Left lung (tissue), 10 donors: Measurements from ENCODE around the gene CASKIN2. TPM values are rescaled to one million over a fixed set of nuclear protein-coding genes. Genes with fewer than 3 reads are reported as not detected.

Experiments
- ATAC-seq: fragments of 200-7000 bp; cut with Tn5 transposase; one replicate; pipeline ENCODE4 v1.9.1; 2020; ENCODE audit warnings: moderate library complexity
- DNase-seq, 4 donors: peaks; one replicate each; pipeline ENCODE4 v3.0.0-alpha.2; 2013 to 2020
- H3K27ac ChIP-seq, 2 donors: fragments of 200-600 bp; sonication (generic) in 1 of 2; one replicate each; pipeline versions ENCODE4 v1.5.0 to v1.8.0; 2020 to 2021
- H3K27me3 ChIP-seq, 2 donors: fragments of 200-600 bp; sonication (generic) in 1 of 2; one replicate each; pipeline versions ENCODE4 v1.5.0 to v1.8.0; 2020 to 2021
- H3K36me3 ChIP-seq, 2 donors: fragments of 200-600 bp; sonication (generic) in 1 of 2; one replicate each; pipeline versions ENCODE4 v1.5.0 to v1.8.0; 2020 to 2021
- H3K4me1 ChIP-seq, 2 donors: fragments of 200-600 bp; one replicate each; pipeline ENCODE4 v1.8.0; 2021
- H3K4me3 ChIP-seq, 2 donors: fragments of 200-600 bp; sonication (generic) in 1 of 2; one replicate each; pipeline versions ENCODE4 v1.5.0 to v1.8.0; 2020 to 2021; ENCODE audit warnings: mild to moderate bottlenecking in 1 of 2
- H3K9me3 ChIP-seq, 2 donors: fragments of 200-600 bp; sonication (generic) in 1 of 2; one replicate each; pipeline versions ENCODE4 v1.5.0 to v1.8.0; 2020 to 2021
- intact Hi-C, 2 donors: fragments of 100-400 bp; cut with DNase I; formaldehyde crosslinking; loops; one replicate each; pipeline versions ENCODE4 v1.11.2 to v1.14.2; 2022
- polyA plus RNA-seq, 6 donors: library from polyadenylated mRNA; unstranded; fragments of 120-200 nt; gene quantifications; one replicate each; pipeline ENCODE4 v1.2.1, GENCODE V29; 2013; ENCODE audit not compliant: insufficient read length in 6 of 6
- total RNA-seq, 2 donors: library from RNA; stranded (reverse); fragmentation: NEBNext Ultra II Directional; extraction: Animal tissue kit (Norgen Biotek cat#: 25700); gene quantifications; one replicate each; pipeline ENCODE4 v1.2.1, GENCODE V29; 2021
- TF ChIP-seq, protein P1 (sequence below), 2 donors: fragments of 200-600 bp; sonication (generic) in 1 of 2; IDR thresholded peaks; one replicate each; pipeline versions ENCODE4 v1.5.0 to v1.8.0; 2021; ENCODE audit warnings: antibody characterized with exemption in 2 of 2
- donor health status: DM: no; HTN: yes; CAD: no.
- donor health status: DM: no; HTN: no; CAD: no.

The CASKIN2 gene
- total and polyA plus RNA-seq, 8 donors = 17.9 to 74.4 (median 28.6) TPM

DNA sequence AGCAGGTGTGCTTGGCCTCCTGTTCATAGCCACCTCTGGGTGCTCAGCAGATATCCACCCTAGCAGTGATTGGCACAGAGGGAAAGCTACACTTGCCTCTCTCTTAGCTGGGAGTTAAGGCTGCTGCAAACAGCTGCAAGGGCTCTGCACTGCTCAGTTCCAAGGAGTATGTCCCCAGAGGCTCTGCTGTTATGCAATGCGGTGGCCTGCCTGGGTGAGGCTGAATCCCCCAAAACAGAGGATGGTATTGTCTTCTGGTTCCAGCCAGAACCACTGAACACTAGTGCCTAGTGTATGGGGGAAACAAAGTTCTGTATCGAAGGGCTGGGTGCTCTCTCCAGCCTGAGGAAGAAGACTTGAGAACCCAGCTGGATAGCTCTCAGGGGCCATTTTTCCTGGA, 42.1 kb downstream of the CASKIN2 start:
- DNase-seq = no peak
- H3K36me3 ChIP-seq = peaks cover 0 to 50% of the 10 kb centered on the region in 2 donors
- no peak overlapping the region for H3K27ac ChIP-seq
- TF ChIP-seq, protein P1, sequence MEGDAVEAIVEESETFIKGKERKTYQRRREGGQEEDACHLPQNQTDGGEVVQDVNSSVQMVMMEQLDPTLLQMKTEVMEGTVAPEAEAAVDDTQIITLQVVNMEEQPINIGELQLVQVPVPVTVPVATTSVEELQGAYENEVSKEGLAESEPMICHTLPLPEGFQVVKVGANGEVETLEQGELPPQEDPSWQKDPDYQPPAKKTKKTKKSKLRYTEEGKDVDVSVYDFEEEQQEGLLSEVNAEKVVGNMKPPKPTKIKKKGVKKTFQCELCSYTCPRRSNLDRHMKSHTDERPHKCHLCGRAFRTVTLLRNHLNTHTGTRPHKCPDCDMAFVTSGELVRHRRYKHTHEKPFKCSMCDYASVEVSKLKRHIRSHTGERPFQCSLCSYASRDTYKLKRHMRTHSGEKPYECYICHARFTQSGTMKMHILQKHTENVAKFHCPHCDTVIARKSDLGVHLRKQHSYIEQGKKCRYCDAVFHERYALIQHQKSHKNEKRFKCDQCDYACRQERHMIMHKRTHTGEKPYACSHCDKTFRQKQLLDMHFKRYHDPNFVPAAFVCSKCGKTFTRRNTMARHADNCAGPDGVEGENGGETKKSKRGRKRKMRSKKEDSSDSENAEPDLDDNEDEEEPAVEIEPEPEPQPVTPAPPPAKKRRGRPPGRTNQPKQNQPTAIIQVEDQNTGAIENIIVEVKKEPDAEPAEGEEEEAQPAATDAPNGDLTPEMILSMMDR (IDR thresholded peaks at IDR 0.05) = no peak
- intact Hi-C loops = no loop called here
- no peak overlapping the region for H3K4me3 ChIP-seq
- no peak for ATAC-seq
- peaks cover 16 to 25% of the 10 kb centered on the region in 2 donors for H3K4me1 ChIP-seq
- H3K9me3 ChIP-seq = no peaks in the 10 kb centered on the region
- H3K27me3 ChIP-seq = no peaks in the 10 kb centered on the region

DNA sequence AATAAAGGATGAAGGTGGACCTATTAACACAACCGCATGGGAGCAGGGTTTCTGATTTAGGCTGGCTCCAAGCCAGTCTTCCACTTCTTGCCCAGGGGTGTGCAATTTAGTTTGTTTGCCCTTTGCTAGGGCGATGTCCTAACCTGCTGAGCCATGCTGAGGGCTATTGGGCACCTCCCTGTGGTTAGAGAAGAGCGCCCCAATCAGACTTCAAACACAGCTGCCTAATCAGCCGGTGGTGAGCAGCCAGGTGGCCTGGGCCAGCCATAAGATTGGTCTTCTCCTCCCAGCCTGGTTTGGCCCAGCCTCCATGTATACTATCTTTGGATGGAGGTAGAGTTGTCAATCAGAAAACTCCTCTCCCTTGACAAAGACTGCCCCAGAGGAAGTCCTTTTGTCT, 43.2 kb downstream of the CASKIN2 start:
- H3K27ac ChIP-seq = no peak overlapping the region
- no peak overlapping the region for H3K4me3 ChIP-seq
- intact Hi-C loops = no loop called here
- no peaks in the 10 kb centered on the region for H3K27me3 ChIP-seq
- peaks cover 16 to 26% of the 10 kb centered on the region in 2 donors for H3K4me1 ChIP-seq
- ATAC-seq (no peak), DNase-seq (peak in 1 of 4 donors; percentile 17)
- TF ChIP-seq, protein P1 (IDR thresholded peaks at IDR 0.05) = no peak
- peaks cover 0 to 50% of the 10 kb centered on the region in 2 donors for H3K36me3 ChIP-seq
- no peaks in the 10 kb centered on the region for H3K9me3 ChIP-seq

DNA sequence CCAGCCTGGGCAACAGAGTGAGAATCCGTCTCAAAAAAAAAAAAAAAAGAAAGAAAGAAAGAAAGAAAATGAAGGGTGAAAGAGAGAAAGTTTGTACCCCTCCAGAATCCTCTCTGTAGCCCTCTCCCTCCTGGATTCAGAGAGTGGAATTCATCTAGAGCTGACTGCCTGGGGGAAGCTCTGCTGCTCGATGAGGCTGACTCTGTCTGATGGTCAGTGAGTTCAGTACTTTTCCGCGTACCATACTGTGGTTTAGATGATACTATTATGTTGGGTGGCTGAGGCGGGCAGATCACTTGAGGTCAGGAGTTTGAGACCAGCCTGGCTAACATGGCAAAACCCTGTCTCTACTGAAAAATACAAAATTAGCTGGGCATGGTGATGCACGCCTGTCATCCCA, 44.1 kb downstream of the CASKIN2 start:
- ATAC-seq (no peak), DNase-seq (no peak)
- H3K27ac ChIP-seq = no peak overlapping the region
- TF ChIP-seq, protein P1 (IDR thresholded peaks at IDR 0.05) = no peak
- intact Hi-C loops = no loop called here
- no peak overlapping the region for H3K4me3 ChIP-seq
- peaks cover 0 to 44% of the 10 kb centered on the region in 2 donors for H3K36me3 ChIP-seq
- no peaks in the 10 kb centered on the region for H3K27me3 ChIP-seq
- H3K4me1 ChIP-seq = peaks cover 9 to 16% of the 10 kb centered on the region in 2 donors
- no peaks in the 10 kb centered on the region for H3K9me3 ChIP-seq

DNA sequence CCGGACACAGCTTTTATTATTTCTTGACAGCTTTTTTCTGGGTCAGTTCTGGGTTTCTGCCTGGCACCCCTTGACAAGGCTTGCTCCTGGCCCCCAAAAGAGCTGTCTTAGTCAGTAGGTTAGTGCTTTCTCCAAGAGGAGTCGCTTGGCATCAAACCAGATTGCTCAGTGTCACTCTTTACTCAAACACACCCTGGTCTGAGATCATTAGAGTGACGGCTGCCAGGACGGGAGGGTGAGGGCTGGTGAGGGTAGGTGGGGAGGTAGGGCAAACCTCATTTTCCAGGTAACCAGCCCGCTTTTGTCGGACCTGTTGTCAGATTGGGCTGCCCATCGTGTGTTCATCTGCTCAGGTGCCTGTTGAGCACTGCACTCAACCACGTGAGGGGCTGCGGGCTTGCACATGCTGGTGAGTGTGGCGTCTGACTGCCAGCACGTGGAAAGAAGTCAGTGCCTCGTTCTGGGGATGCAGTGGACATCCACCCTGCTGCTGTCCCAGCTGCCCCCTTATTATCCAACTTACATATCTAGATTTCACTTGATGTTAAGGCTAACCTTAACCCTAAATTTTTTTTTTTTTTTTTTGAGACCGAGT, 46.5 kb downstream of the CASKIN2 start:
- peak overlapping the region in 1 of 2 donors; percentile 39 for H3K27ac ChIP-seq

DNA sequence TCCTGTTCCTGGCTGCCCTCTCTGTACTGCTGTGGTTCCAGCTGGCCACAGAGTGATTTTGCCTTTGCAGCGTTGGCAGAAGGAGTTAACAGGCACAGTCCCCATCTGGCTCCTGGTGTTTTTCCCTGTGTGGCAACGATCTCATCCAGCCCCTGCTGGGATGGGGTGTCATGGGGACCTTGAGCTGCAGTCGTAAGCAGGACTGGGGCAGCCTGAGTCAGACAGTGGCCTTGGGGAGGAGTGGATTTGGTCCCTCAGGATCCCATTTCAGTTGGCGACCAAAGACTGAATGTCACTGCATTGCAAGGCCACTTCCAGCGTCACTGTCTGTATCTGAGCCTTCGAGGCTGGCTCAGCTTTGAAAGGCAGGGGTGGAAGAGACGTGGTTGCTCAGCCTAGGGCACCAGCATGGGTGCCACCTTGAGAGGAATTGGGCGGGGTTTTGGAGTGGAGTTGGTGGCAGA, 47.0 kb downstream of the CASKIN2 start:
- ATAC-seq (peak; percentile 83), DNase-seq (no peak)
- Histone ChIP-seq H3K9me3 (no peaks in the 10 kb centered on the region), H3K36me3 (peaks cover 0 to 18% of the 10 kb centered on the region in 2 donors), H3K27me3 (no peaks in the 10 kb centered on the region), H3K4me1 (peaks cover 6 to 7% of the 10 kb centered on the region in 2 donors), H3K27ac (peak overlapping the region in 1 of 2 donors; percentile 39), H3K4me3 (no peak overlapping the region)
- intact Hi-C loops = no loop called here
- TF ChIP-seq, protein P1 (IDR thresholded peaks at IDR 0.05) = no peak

More for the DNA sequence above, 46.5 kb downstream of the CASKIN2 start:
- Histone ChIP-seq H3K4me1 (peaks cover 6 to 7% of the 10 kb centered on the region in 2 donors), H3K27me3 (no peaks in the 10 kb centered on the region), H3K4me3 (no peak overlapping the region), H3K9me3 (no peaks in the 10 kb centered on the region), H3K36me3 (peaks cover 0 to 24% of the 10 kb centered on the region in 2 donors)
- TF ChIP-seq, protein P1 (IDR thresholded peaks at IDR 0.05) = no peak
- ATAC-seq (peak; percentile 81), DNase-seq (peak in 1 of 4 donors; percentile 47)
- intact Hi-C loops = no loop called here
